OCI-LY7 (cell line): ENCODE results near the gene GNG7. TPM values are rescaled to one million over a fixed set of nuclear protein-coding genes. Genes with fewer than 3 reads are reported as not detected.
"Not testable (repeated sequence)": the region's sequence is repeated elsewhere in the genome, so short reads cannot be mapped to it uniquely, and the experiment has no call there.

Source experiments
- BruUV-seq: library from RNA; stranded (reverse); fragments of 400-500 nt; replicated peaks from 2 replicates; lab custom pipeline; 2021; lab: Mats Ljungman, UMichigan
- CTCF ChIA-PET: fragments of 300-600 bp; sonication (Branson Sonifier 250); formaldehyde crosslinking; loops from one replicate; lab custom pipeline; 2022; ENCODE audit warnings: antibody characterized with exemption; ENCODE audit not compliant: unreplicated experiment; lab: Charles Lee
- POLR2A ChIA-PET: fragments of 300-600 bp; sonication (Branson Sonifier 250); formaldehyde crosslinking; loops from one replicate; lab custom pipeline; 2022; ENCODE audit warnings: antibody characterized with exemption; lab: Charles Lee
- DNase-seq: peaks from one replicate; pipeline ENCODE4 v3.0.0-alpha.2; 2015; ENCODE audit warnings: low spot score
- H2AFZ ChIP-seq: fragments of 200-600 bp; sonication (generic), shearing (Covaris generic); 2 replicates; pipeline ENCODE4 v1.6.1; 2014; ENCODE audit warnings: mild to moderate bottlenecking, antibody characterized with exemption, low read length, moderate library complexity
- H3K27ac ChIP-seq: fragments of 200-600 bp; sonication (generic); 2 replicates; pipeline ENCODE4 v1.5.1; 2014; ENCODE audit warnings: mixed run types, low read depth, mild to moderate bottlenecking, moderate library complexity, low read length, inconsistent platforms; ENCODE audit not compliant: poor library complexity, severe bottlenecking
- H3K36me3 ChIP-seq: fragments of 200-600 bp; sonication (generic); 2 replicates; pipeline ENCODE4 v1.6.1; 2014; ENCODE audit warnings: mild to moderate bottlenecking, antibody characterized with exemption, low read length, moderate library complexity, mixed read lengths; ENCODE audit not compliant: insufficient read depth
- H3K4me1 ChIP-seq: fragments of 200-600 bp; sonication (generic); 2 replicates; pipeline ENCODE4 v1.5.1; 2014; ENCODE audit warnings: mild to moderate bottlenecking, low read length; ENCODE audit not compliant: insufficient read depth, poor library complexity, severe bottlenecking
- H3K4me2 ChIP-seq: fragments of 200-600 bp; sonication (generic); 2 replicates; pipeline ENCODE4 v1.6.1; 2014; ENCODE audit warnings: mild to moderate bottlenecking, low read length
- H3K4me3 ChIP-seq: fragments of 200-600 bp; sonication (generic); 2 replicates; pipeline ENCODE4 v1.5.1; 2014; ENCODE audit warnings: mild to moderate bottlenecking, low read depth, low read length; ENCODE audit not compliant: poor library complexity, severe bottlenecking
- H3K79me2 ChIP-seq: fragments of 200-600 bp; sonication (generic); 2 replicates; pipeline ENCODE4 v1.6.1; 2016; ENCODE audit warnings: low read depth, mild to moderate bottlenecking, low read length, moderate library complexity, mixed read lengths; ENCODE audit not compliant: insufficient read depth
- H3K9me2 ChIP-seq: fragments of 200-600 bp; sonication (generic); 2 replicates; pipeline ENCODE4 v1.6.1; 2016; ENCODE audit warnings: mild to moderate bottlenecking, low read length, mixed read lengths; ENCODE audit not compliant: insufficient read depth
- H3K9me3 ChIP-seq: fragments of 200-600 bp; sonication (generic); 2 replicates; pipeline ENCODE4 v1.6.1; 2014; ENCODE audit warnings: mild to moderate bottlenecking, mixed run types, low read length, mixed read lengths
- H4K20me1 ChIP-seq: fragments of 200-600 bp; sonication (generic); 2 replicates; pipeline ENCODE4 v1.6.1; 2014; ENCODE audit warnings: mild to moderate bottlenecking, antibody characterized with exemption, low read length, moderate library complexity, mixed read lengths; ENCODE audit not compliant: insufficient read depth
- EZH2phosphoT487 ChIP-seq: fragments of 200-600 bp; sonication (generic); IDR thresholded peaks from 2 replicates; pipeline ENCODE4 v1.6.1; 2018; ENCODE audit warnings: low read depth, borderline replicate concordance, mild to moderate bottlenecking, mixed run types, antibody characterized with exemption, low read length, moderate library complexity, mixed read lengths
- intact Hi-C: fragments of 100-400 bp; cut with micrococcal nuclease; formaldehyde crosslinking; loops from one replicate; pipeline ENCODE4 v1.10.0; 2022; ENCODE audit not compliant: unreplicated experiment
- total RNA-seq, 2 experiments: library from RNA; depleted of rRNA in 1 of 2; stranded (reverse); fragments of >200 nt in 1 of 2; shearing (Covaris generic) in 1 of 2; gene quantifications; 2 replicates each; pipeline ENCODE4 v1.2.3, GENCODE V29; 2014 to 2022
- TF ChIP-seq, protein P1 (sequence below): fragments of 200-600 bp; sonication (generic); conservative IDR thresholded peaks from 2 replicates; pipeline ENCODE4 v1.5.1; 2014; ENCODE audit warnings: mild to moderate bottlenecking, antibody characterized with exemption, low read length, moderate library complexity, mixed read lengths

The GNG7 gene
- total RNA-seq, 2 experiments from 2014 or later: 13.9 to 15.3 TPM

- no peak for TF ChIP-seq EZH2phosphoT487
- TF ChIP-seq, protein P1, sequence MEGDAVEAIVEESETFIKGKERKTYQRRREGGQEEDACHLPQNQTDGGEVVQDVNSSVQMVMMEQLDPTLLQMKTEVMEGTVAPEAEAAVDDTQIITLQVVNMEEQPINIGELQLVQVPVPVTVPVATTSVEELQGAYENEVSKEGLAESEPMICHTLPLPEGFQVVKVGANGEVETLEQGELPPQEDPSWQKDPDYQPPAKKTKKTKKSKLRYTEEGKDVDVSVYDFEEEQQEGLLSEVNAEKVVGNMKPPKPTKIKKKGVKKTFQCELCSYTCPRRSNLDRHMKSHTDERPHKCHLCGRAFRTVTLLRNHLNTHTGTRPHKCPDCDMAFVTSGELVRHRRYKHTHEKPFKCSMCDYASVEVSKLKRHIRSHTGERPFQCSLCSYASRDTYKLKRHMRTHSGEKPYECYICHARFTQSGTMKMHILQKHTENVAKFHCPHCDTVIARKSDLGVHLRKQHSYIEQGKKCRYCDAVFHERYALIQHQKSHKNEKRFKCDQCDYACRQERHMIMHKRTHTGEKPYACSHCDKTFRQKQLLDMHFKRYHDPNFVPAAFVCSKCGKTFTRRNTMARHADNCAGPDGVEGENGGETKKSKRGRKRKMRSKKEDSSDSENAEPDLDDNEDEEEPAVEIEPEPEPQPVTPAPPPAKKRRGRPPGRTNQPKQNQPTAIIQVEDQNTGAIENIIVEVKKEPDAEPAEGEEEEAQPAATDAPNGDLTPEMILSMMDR: no peak
- H3K4me1 ChIP-seq: peaks cover 9% of the 10 kb centered on the region
- H3K36me3 ChIP-seq: no peaks in the 10 kb centered on the region
- H2AFZ ChIP-seq: no peak overlapping the region
- H3K9me3 ChIP-seq: no peaks in the 10 kb centered on the region
- H3K4me3 ChIP-seq: no peak overlapping the region
- no TSS peak for BruUV-seq
- ChIA-PET CTCF (no interaction called here), POLR2A (no interaction called here)
- no peak overlapping the region for H3K27ac ChIP-seq
- no peaks in the 10 kb centered on the region for H3K79me2 ChIP-seq
- intact Hi-C loops: no loop called here
- no peaks in the 10 kb centered on the region for H3K9me2 ChIP-seq
- H3K4me2 ChIP-seq: no peak overlapping the region
- no peaks in the 10 kb centered on the region for H4K20me1 ChIP-seq
- DNase-seq: no peak
Measured at GRCh38 chr19:2538096-2538757, 164.3 kb downstream of the GNG7 start.

- H3K79me2 ChIP-seq, H3K4me1 ChIP-seq, POLR2A ChIA-PET, intact Hi-C loops, H3K9me2 ChIP-seq, H4K20me1 ChIP-seq, DNase-seq, H3K36me3 ChIP-seq, H3K4me2 ChIP-seq, H2AFZ ChIP-seq, H3K27ac ChIP-seq, H3K9me3 ChIP-seq, H3K4me3 ChIP-seq, BruUV-seq, CTCF ChIA-PET: not testable (repeated sequence)
Measured at GRCh38 chr19:2537584-2537983, 164.9 kb downstream of the GNG7 start.

DNA sequence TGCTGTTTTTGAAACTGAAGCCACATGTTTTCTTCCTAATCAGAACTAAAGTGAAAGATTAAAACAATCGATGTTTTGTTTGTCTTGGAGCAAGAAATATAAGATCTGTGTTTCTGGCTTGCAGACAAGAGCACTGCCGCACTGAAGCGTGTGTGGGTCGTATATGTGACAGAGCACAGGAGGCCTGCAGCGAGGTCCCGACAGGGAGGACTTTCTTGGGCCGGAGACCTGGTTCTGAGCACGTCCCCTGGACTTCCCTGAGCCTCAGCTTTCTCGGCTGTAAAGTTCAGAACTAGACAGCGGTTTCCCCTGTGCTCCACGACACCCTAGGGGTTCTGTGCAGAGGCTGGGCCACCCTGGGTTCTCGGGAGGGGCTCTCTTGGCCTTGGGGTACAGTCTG lies 166.0 kb downstream of the GNG7 start:
- no peaks in the 10 kb centered on the region for H3K36me3 ChIP-seq
- no peak for DNase-seq
- intact Hi-C loops: no loop called here
- peaks cover 6% of the 10 kb centered on the region for H3K4me1 ChIP-seq
- H3K79me2 ChIP-seq: no peaks in the 10 kb centered on the region
- TF ChIP-seq, protein P1: no peak
- TF ChIP-seq EZH2phosphoT487: no peak
- ChIA-PET CTCF (no interaction called here), POLR2A (no interaction called here)
- no peak overlapping the region for H3K4me2 ChIP-seq
- H3K9me2 ChIP-seq: no peaks in the 10 kb centered on the region
- no peaks in the 10 kb centered on the region; the same call in 1 of the 2 replicates for H3K9me3 ChIP-seq
- no peak overlapping the region for H2AFZ ChIP-seq
- BruUV-seq: no TSS peak
- no peak overlapping the region for H3K27ac ChIP-seq
- no peak overlapping the region for H3K4me3 ChIP-seq
- H4K20me1 ChIP-seq: no peaks in the 10 kb centered on the region
